ENCODE measurements around the gene SH3BP5. TPM values are rescaled to one million over a fixed set of nuclear protein-coding genes. Genes with fewer than 3 reads are reported as not detected.

SH3BP5 gene
- total RNA-seq, 1 donor from 2014 or later = 110 TPM

DNA sequence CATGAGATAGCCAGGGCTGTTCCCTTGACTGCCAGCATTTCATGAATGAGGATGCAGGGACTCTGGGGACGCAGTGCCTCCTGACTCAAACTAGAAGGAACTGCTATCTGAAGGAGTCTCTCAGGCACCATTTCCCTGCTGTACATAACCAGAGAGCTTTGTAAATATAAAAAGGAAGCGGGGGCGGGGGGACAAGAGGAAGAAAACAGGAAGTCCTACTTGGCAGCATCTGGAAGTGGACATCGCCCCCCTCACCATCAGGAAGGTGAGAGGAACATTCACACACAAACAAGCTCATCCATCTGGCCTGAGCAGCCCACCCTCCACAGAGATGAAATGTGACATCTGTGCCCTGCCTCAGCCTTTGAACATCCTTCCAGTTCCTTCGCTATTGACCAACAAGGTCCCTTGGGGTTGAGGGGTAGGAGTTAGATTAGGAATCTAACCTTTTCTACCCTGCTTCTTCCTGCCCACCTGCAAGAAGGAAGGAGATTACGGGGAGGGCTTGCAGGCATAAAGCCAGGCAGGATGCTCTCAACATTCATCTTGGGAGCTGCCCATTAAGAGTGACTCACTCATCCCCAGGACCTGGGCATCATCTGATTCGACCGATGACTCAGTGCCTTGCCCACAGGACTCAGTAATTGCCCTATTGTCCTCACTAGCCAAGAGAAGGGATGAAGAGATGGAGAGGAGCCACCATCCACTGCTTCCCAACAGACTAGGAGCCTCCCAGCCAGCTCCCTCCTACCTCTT lies 31.9 kb downstream of the SH3BP5 start:
- ATAC-seq = peak; percentile 74
- TF ChIP-seq, protein P1, sequence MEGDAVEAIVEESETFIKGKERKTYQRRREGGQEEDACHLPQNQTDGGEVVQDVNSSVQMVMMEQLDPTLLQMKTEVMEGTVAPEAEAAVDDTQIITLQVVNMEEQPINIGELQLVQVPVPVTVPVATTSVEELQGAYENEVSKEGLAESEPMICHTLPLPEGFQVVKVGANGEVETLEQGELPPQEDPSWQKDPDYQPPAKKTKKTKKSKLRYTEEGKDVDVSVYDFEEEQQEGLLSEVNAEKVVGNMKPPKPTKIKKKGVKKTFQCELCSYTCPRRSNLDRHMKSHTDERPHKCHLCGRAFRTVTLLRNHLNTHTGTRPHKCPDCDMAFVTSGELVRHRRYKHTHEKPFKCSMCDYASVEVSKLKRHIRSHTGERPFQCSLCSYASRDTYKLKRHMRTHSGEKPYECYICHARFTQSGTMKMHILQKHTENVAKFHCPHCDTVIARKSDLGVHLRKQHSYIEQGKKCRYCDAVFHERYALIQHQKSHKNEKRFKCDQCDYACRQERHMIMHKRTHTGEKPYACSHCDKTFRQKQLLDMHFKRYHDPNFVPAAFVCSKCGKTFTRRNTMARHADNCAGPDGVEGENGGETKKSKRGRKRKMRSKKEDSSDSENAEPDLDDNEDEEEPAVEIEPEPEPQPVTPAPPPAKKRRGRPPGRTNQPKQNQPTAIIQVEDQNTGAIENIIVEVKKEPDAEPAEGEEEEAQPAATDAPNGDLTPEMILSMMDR (IDR thresholded peaks at IDR 0.05) = peak; percentile 17
- no peak for DNase-seq
- Histone ChIP-seq H3K4me3 (no peak overlapping the region), H3K9me3 (no peaks in the 10 kb centered on the region), H3K27ac (peak overlapping the region; percentile 47), H3K4me1 (peaks cover 43% of the 10 kb centered on the region), H3K27me3 (no peaks in the 10 kb centered on the region), H3K36me3 (peaks cover 15% of the 10 kb centered on the region)
- intact Hi-C loops (cut with DNase I) = no loop called here

DNA sequence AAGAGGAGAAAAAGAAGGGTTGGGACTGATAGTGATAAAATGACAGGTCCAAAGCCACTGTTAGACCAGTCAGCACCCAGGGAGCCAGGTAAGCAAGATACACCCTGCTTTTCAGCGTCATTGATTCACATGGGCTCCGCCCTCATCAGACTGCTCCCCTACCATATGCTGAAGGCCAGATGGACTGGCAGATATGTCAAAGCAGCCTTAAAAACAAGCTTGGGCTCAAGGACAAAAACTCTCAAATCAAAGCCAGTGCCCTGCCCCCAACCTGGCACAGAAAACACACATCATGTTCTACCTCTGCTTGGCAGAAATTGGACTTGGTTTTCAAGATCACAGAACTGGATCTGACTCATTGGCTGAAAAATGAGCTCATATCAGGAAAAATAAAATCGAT lies 33.4 kb downstream of the SH3BP5 start:
- intact Hi-C loops (cut with DNase I) = no loop called here
- Histone ChIP-seq H3K9me3 (no peaks in the 10 kb centered on the region), H3K4me3 (no peak overlapping the region), H3K27ac (no peak overlapping the region), H3K27me3 (no peaks in the 10 kb centered on the region), H3K36me3 (peaks cover 13% of the 10 kb centered on the region), H3K4me1 (peaks cover 38% of the 10 kb centered on the region)
- no peak for DNase-seq
- TF ChIP-seq, protein P1 (IDR thresholded peaks at IDR 0.05) = no peak
- no peak for ATAC-seq

DNA sequence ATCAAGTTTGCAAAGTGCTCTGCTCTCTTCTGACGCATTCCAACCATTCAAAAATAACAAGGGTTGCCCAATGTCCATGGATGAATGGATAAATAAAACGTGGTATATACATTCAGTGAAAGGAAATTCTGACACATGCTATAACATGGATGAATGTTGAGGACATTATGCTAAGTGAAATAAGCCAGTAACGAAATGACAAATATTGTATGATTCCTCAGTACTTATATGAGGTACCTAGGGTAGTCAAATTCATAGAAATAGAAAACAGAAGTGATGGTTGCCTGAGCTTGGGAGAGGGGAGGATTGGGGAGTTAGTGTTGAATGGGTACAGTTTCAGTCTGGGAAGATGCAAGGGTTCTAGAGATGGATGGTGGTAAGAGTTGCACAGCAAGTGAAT lies 33.9 kb downstream of the SH3BP5 start:
- intact Hi-C loops (cut with DNase I) = no loop called here
- Histone ChIP-seq H3K4me3 (no peak overlapping the region), H3K36me3 (peaks cover 8% of the 10 kb centered on the region), H3K27me3 (no peaks in the 10 kb centered on the region), H3K9me3 (no peaks in the 10 kb centered on the region), H3K27ac (no peak overlapping the region), H3K4me1 (peaks cover 44% of the 10 kb centered on the region)
- DNase-seq (no peak), ATAC-seq (no peak)
- TF ChIP-seq, protein P1 (IDR thresholded peaks at IDR 0.05) = no peak

DNA sequence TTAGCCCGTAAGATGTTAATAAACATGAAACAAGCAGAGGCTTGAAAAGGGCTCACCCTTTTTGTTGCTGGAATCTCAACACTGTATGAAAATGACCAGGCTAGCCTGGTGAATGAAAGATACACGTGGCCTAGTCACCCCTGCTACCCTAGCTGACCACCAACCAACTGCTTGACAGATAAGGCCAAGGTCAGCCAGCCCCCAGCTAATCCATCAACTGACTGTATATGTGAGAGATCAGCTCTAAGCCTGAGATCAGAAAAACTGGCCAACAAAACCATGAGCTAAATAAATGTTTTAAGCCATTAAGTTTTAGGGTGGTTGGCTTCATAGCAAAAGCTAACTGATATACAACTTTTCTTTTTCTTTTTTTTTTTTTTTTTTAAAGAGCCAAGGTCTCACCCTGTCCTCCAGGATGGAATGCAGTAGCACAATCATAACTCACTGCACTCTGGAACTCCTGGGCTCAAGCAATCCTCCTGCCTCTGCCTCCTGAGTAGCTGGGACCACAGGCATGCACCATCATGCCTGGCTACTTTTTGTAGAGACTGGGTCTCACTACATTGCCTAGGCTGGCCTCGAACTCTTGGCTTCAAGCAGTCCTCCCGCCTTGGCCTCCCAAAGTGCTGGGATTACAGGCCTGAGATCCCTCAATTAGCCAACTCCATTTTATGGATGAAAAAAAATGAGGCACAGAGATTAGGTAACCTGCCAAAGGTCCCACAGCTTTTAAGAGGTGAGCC lies 34.6 kb downstream of the SH3BP5 start:
- no peak for DNase-seq
- intact Hi-C loops (cut with DNase I) = no loop called here
- H3K27ac ChIP-seq = no peak overlapping the region
- no peaks in the 10 kb centered on the region for H3K9me3 ChIP-seq
- peaks cover 51% of the 10 kb centered on the region for H3K4me1 ChIP-seq
- ATAC-seq = no peak
- H3K4me3 ChIP-seq = no peak overlapping the region
- peaks cover under 1% of the 10 kb centered on the region for H3K36me3 ChIP-seq
- H3K27me3 ChIP-seq = no peaks in the 10 kb centered on the region
- TF ChIP-seq, protein P1 (IDR thresholded peaks at IDR 0.05) = no peak

DNA sequence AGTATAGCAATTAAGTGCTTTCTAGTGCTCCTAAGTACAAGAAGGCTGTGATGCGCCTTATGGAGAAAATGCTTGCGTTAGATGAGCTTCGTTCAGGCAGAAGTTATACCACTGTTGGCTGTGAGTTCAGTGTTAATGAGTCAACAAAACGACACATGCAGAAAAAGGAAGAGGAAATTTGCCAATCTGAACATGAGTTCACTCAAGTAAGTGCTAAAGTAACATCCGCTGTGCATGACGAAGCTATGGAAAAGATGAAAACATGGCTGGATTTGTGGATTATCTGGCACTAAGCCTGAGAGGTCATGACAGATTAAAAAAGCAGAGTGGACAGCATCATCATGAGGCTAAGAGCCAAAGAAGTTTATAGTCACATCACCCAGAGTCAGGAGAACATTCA lies 36.9 kb downstream of the SH3BP5 start:
- no peaks in the 10 kb centered on the region for H3K9me3 ChIP-seq
- ATAC-seq (peak; percentile 58), DNase-seq (no peak)
- peak overlapping the region; percentile 66 for H3K27ac ChIP-seq
- intact Hi-C loops (cut with DNase I) = no loop called here
- TF ChIP-seq, protein P1 (IDR thresholded peaks at IDR 0.05) = no peak
- H3K4me3 ChIP-seq = no peak overlapping the region
- no peaks in the 10 kb centered on the region for H3K27me3 ChIP-seq
- H3K4me1 ChIP-seq = peaks cover 70% of the 10 kb centered on the region
- H3K36me3 ChIP-seq = no peaks in the 10 kb centered on the region

All from upper lobe of right lung (tissue), 1 donor.